HG02642 (cell line): Measurements from ENCODE around the gene MICALL1.
"Not testable (repeated sequence)": the region's sequence is repeated elsewhere in the genome, so short reads cannot be mapped to it uniquely, and the experiment has no call there.

Experiments used
- ATAC-seq: cut with Tn5 transposase; IDR thresholded peaks from one replicate; pipeline ENCODE4 v1.9.1; 2021; ENCODE audit warnings: mild to moderate bottlenecking; ENCODE audit not compliant: unreplicated experiment, poor library complexity

Gene MICALL1

GRCh38 chr22:37953437-37954179 is 47.5 kb downstream of the MICALL1 start, which contains the start of the genes C22orf23 and POLR2F:
Gene C22orf23, minus strand, starts transcription at chr22:37953601. Its CDS starts 452 bp downstream, at chr22:37953149.
Gene POLR2F, plus strand, starts transcription at chr22:37953699. Its CDS starts 89 bp downstream, at chr22:37953788.
- peak; percentile 88 for ATAC-seq

GRCh38 chr22:37954686-37955085 is 48.6 kb downstream of the MICALL1 start:
- no peak for ATAC-seq

- ATAC-seq: not testable (repeated sequence)
Measured at GRCh38 chr22:37955825-37956397, 49.8 kb downstream of the MICALL1 start.

- no peak for ATAC-seq
Measured at GRCh38 chr22:37957232-37957631, 51.1 kb downstream of the MICALL1 start.

- ATAC-seq: no peak
Measured at GRCh38 chr22:37959231-37959825, 53.2 kb downstream of the MICALL1 start.

GRCh38 chr22:37961062-37961461 is 55.0 kb downstream of the MICALL1 start:
- ATAC-seq: no peak

- no peak for ATAC-seq
Measured at GRCh38 chr22:37965940-37966664, 60.0 kb downstream of the MICALL1 start.

- ATAC-seq: no peak
Measured at GRCh38 chr22:37967147-37967546, 61.0 kb downstream of the MICALL1 start.

- ATAC-seq: no peak
Measured at GRCh38 chr22:37967637-37968451, 61.7 kb downstream of the MICALL1 start.

- no peak for ATAC-seq
Measured at GRCh38 chr22:37968452-37969251, 62.6 kb downstream of the MICALL1 start.

GRCh38 chr22:37970864-37971263 is 64.8 kb downstream of the MICALL1 start:
- ATAC-seq: no peak

- no peak for ATAC-seq
Measured at GRCh38 chr22:37971475-37972434, 65.7 kb downstream of the MICALL1 start.

GRCh38 chr22:37972527-37972926 is 66.4 kb downstream of the MICALL1 start:
- ATAC-seq: no peak

- no peak for ATAC-seq
Measured at GRCh38 chr22:37973271-37974170, 67.4 kb downstream of the MICALL1 start.

GRCh38 chr22:37975153-37975552 is 69.1 kb downstream of the MICALL1 start:
- no peak for ATAC-seq

GRCh38 chr22:37976022-37976421 is 69.9 kb downstream of the MICALL1 start:
- ATAC-seq: not testable (repeated sequence)

GRCh38 chr22:37976547-37976946 is 70.5 kb downstream of the MICALL1 start:
- ATAC-seq: no peak
